ENCODE data around the gene FNDC8. TPM values are rescaled to one million over a fixed set of nuclear protein-coding genes. Genes with fewer than 3 reads are reported as not detected.

FNDC8 gene
- total and polyA plus RNA-seq, 2 of the 8 experiments (the other 6 are each of a cell fraction or from before 2014, with no cell fraction given): not detected

GRCh38 chr17:35101725-35102124, 19.7 kb upstream of the FNDC8 start (continued):
- TF ChIP-seq GABPA (IDR thresholded peaks at IDR 0.05; ENCODE audit: borderline replicate concordance, insufficient read depth, low read length) (no peak), RFX5 (IDR thresholded peaks at IDR 0.05; ENCODE audit: borderline replicate concordance, low read depth, low read length) (no peak)
